ENCODE data around the gene RASSF3.
A peak's percentile ranks its signal among the peaks of the same experiment; 100 is the strongest.

Gene RASSF3

DNA sequence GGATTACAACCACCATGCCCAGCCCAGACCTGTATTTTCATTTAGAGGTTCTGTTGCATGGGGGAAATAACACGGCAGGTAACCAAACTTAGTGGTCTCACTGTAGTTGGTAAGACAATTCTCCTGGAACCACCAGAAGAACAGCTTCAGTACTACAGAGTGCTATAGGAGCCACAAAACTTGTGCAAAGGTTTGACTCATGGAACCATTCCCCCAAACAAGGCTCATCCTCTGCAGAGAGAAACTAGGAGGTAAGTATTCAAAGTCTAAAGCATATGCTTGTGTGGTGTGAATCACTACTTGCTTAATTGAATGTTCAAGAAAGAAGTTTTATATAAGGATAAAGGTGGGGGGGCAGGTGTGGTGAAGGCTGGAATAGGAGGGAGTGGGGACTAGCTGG is 90.2 kb downstream of the RASSF3 start:
- Histone ChIP-seq H3K9me3 (ENCODE audit: insufficient read depth, low read length, severe bottlenecking) (no peaks in the 10 kb centered on the region), H4K20me1 (ENCODE audit: insufficient read depth, low read length) (no peaks in the 10 kb centered on the region), H2AFZ (ENCODE audit: low read depth, low read length) (no peak overlapping the region), H3K4me1 (ENCODE audit: insufficient read depth, low read length) (peaks cover 14% of the 10 kb centered on the region; the same call in 1 of the 2 replicates), H3K27me3 (ENCODE audit: insufficient read depth, low read length, poor library complexity) (no peaks in the 10 kb centered on the region), H3K4me3 (ENCODE audit: low read depth in 1 of 2, low read length in 2 of 2) (no peak overlapping the region), H3K79me2 (ENCODE audit: insufficient read depth, low read length) (no peaks in the 10 kb centered on the region), H3K9ac (ENCODE audit: low read depth, low read length) (no peak overlapping the region), H3K27ac (ENCODE audit: low read length) (no peak overlapping the region), H3K36me3 (ENCODE audit: insufficient read depth, low read length) (peaks cover 2% of the 10 kb centered on the region; the same call in 1 of the 2 replicates), H3K4me2 (ENCODE audit: insufficient read depth, low read length) (no peak overlapping the region)
- DNase-seq: no peak
- no peak for TF ChIP-seq EZH2 (IDR thresholded peaks at IDR 0.05; ENCODE audit: borderline replicate concordance, low read depth, low read length, severe bottlenecking)
- TF ChIP-seq, protein P1, sequence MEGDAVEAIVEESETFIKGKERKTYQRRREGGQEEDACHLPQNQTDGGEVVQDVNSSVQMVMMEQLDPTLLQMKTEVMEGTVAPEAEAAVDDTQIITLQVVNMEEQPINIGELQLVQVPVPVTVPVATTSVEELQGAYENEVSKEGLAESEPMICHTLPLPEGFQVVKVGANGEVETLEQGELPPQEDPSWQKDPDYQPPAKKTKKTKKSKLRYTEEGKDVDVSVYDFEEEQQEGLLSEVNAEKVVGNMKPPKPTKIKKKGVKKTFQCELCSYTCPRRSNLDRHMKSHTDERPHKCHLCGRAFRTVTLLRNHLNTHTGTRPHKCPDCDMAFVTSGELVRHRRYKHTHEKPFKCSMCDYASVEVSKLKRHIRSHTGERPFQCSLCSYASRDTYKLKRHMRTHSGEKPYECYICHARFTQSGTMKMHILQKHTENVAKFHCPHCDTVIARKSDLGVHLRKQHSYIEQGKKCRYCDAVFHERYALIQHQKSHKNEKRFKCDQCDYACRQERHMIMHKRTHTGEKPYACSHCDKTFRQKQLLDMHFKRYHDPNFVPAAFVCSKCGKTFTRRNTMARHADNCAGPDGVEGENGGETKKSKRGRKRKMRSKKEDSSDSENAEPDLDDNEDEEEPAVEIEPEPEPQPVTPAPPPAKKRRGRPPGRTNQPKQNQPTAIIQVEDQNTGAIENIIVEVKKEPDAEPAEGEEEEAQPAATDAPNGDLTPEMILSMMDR (IDR thresholded peaks at IDR 0.05; ENCODE audit: borderline replicate concordance, extremely low read depth, low read length, poor library complexity, severe bottlenecking): no peak
- ATAC-seq (ENCODE audit: insufficient read depth, low read depth): no peak

DNA sequence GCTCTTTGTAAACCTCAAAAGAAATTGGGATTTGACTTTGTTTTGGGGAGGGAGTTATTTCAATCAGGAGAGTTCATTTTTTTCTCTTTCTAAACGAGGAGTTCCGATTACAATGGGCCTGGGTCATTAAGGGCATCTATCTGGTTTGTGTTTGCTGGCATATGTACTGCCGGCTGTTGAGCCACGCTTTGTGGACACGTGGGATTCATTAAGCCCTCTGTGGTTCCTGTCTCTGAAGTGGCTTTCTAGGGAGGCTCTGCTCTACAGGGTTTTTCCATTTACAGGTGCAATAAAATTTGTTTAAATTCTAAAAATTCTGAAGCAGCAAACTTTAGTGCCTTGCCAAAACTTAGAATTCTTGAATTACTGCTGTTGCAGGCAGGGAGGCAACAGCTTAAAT is 91.0 kb downstream of the RASSF3 start:
- no peaks in the 10 kb centered on the region for H3K27me3 ChIP-seq (ENCODE audit: insufficient read depth, low read length, poor library complexity)
- no peak overlapping the region for H3K9ac ChIP-seq (ENCODE audit: low read depth, low read length)
- H3K79me2 ChIP-seq (ENCODE audit: insufficient read depth, low read length): no peaks in the 10 kb centered on the region
- H4K20me1 ChIP-seq (ENCODE audit: insufficient read depth, low read length): no peaks in the 10 kb centered on the region
- H2AFZ ChIP-seq (ENCODE audit: low read depth, low read length): no peak overlapping the region
- TF ChIP-seq EZH2 (IDR thresholded peaks at IDR 0.05; ENCODE audit: borderline replicate concordance, low read depth, low read length, severe bottlenecking): no peak
- TF ChIP-seq, protein P1 (IDR thresholded peaks at IDR 0.05; ENCODE audit: borderline replicate concordance, extremely low read depth, low read length, poor library complexity, severe bottlenecking): no peak
- no peaks in the 10 kb centered on the region for H3K9me3 ChIP-seq (ENCODE audit: insufficient read depth, low read length, severe bottlenecking)
- peaks cover 14% of the 10 kb centered on the region; the same call in 1 of the 2 replicates for H3K4me1 ChIP-seq (ENCODE audit: insufficient read depth, low read length)
- no peak for ATAC-seq (ENCODE audit: insufficient read depth, low read depth)
- H3K27ac ChIP-seq (ENCODE audit: low read length): no peak overlapping the region
- DNase-seq: peak; percentile 9
- H3K4me3 ChIP-seq (ENCODE audit: low read depth in 1 of 2, low read length in 2 of 2): no peak overlapping the region
- no peaks in the 10 kb centered on the region; the same call in 1 of the 2 replicates for H3K36me3 ChIP-seq (ENCODE audit: insufficient read depth, low read length)
- no peak overlapping the region for H3K4me2 ChIP-seq (ENCODE audit: insufficient read depth, low read length)

DNA sequence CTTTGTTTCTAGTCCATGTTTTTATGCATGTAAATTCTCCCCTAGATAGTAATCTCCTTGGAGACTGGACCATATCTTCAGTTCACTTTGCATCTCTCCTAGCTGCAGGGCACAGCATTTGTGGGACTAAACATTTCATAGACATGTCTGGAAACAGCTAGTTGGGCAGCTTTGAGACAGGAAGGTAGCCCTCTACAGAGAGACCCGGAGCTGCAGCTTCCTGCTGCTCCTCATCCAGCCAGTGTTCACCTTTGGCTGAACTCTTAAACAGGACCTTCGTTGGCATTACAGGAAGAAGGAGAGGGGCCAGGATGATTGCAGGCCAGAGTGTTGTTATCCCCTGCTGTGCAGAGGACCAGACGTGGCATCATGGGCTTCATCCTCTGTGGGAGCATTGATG is 96.0 kb downstream of the RASSF3 start:
- no peak overlapping the region for H3K27ac ChIP-seq (ENCODE audit: low read length)
- no peak overlapping the region for H3K9ac ChIP-seq (ENCODE audit: low read depth, low read length)
- no peaks in the 10 kb centered on the region for H4K20me1 ChIP-seq (ENCODE audit: insufficient read depth, low read length)
- 0 out of 2 replicates have a peak, but pooled peaks cover 2% of the 10 kb centered on the region for H3K4me1 ChIP-seq (ENCODE audit: insufficient read depth, low read length)
- no peak overlapping the region for H3K4me3 ChIP-seq (ENCODE audit: low read depth in 1 of 2, low read length in 2 of 2)
- ATAC-seq (ENCODE audit: insufficient read depth, low read depth) (no peak), DNase-seq (no peak)
- H3K36me3 ChIP-seq (ENCODE audit: insufficient read depth, low read length): no peaks in the 10 kb centered on the region
- H3K4me2 ChIP-seq (ENCODE audit: insufficient read depth, low read length): no peak overlapping the region
- no peaks in the 10 kb centered on the region for H3K27me3 ChIP-seq (ENCODE audit: insufficient read depth, low read length, poor library complexity)
- H3K79me2 ChIP-seq (ENCODE audit: insufficient read depth, low read length): no peaks in the 10 kb centered on the region
- no peaks in the 10 kb centered on the region for H3K9me3 ChIP-seq (ENCODE audit: insufficient read depth, low read length, severe bottlenecking)
- TF ChIP-seq, protein P1 (IDR thresholded peaks at IDR 0.05; ENCODE audit: borderline replicate concordance, extremely low read depth, low read length, poor library complexity, severe bottlenecking): no peak
- TF ChIP-seq EZH2 (IDR thresholded peaks at IDR 0.05; ENCODE audit: borderline replicate concordance, low read depth, low read length, severe bottlenecking): no peak
- no peak overlapping the region for H2AFZ ChIP-seq (ENCODE audit: low read depth, low read length)

DNA sequence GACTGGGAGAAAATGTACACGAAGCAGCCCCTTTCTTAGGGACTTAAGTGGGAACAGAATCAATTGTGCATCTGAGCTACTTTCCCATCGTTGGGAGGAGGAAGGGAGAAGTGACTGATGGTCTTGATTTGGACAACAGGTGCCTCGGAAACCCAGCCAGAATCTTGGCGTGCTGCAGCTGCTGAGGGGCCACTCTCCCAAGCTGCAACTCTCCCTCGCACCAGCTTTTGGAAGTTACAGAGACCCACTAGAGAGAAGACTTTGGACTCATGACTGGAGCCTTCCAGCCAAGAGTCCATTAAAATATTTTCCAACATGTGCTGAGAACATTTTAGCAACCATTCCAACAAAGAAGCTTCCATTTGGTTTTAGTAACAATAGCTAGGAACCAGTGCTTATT is 96.6 kb downstream of the RASSF3 start:
- Histone ChIP-seq H4K20me1 (ENCODE audit: insufficient read depth, low read length) (no peaks in the 10 kb centered on the region), H3K36me3 (ENCODE audit: insufficient read depth, low read length) (no peaks in the 10 kb centered on the region), H3K27me3 (ENCODE audit: insufficient read depth, low read length, poor library complexity) (no peaks in the 10 kb centered on the region), H3K79me2 (ENCODE audit: insufficient read depth, low read length) (no peaks in the 10 kb centered on the region), H3K4me3 (ENCODE audit: low read depth in 1 of 2, low read length in 2 of 2) (no peak overlapping the region), H3K9me3 (ENCODE audit: insufficient read depth, low read length, severe bottlenecking) (no peaks in the 10 kb centered on the region), H3K4me2 (ENCODE audit: insufficient read depth, low read length) (no peak overlapping the region), H3K4me1 (ENCODE audit: insufficient read depth, low read length) (no peaks in the 10 kb centered on the region), H2AFZ (ENCODE audit: low read depth, low read length) (no peak overlapping the region), H3K9ac (ENCODE audit: low read depth, low read length) (no peak overlapping the region), H3K27ac (ENCODE audit: low read length) (no peak overlapping the region)
- DNase-seq (no peak), ATAC-seq (ENCODE audit: insufficient read depth, low read depth) (no peak)
- TF ChIP-seq, protein P1 (IDR thresholded peaks at IDR 0.05; ENCODE audit: borderline replicate concordance, extremely low read depth, low read length, poor library complexity, severe bottlenecking): no peak
- TF ChIP-seq EZH2 (IDR thresholded peaks at IDR 0.05; ENCODE audit: borderline replicate concordance, low read depth, low read length, severe bottlenecking): no peak

Measured in DND-41 (cell line).